Fibroblast of skin of abdomen (primary cell): ENCODE measurements around the gene CST3.
A peak's percentile ranks its signal among the peaks of the same experiment; 100 is the strongest.
"Not testable (repeated sequence)": the region's sequence is repeated elsewhere in the genome, so short reads cannot be mapped to it uniquely, and the experiment has no call there.

Experiments
- DNase-seq: peaks from one replicate; pipeline ENCODE4 v3.0.0-alpha.2; 2013

CST3 gene

DNA sequence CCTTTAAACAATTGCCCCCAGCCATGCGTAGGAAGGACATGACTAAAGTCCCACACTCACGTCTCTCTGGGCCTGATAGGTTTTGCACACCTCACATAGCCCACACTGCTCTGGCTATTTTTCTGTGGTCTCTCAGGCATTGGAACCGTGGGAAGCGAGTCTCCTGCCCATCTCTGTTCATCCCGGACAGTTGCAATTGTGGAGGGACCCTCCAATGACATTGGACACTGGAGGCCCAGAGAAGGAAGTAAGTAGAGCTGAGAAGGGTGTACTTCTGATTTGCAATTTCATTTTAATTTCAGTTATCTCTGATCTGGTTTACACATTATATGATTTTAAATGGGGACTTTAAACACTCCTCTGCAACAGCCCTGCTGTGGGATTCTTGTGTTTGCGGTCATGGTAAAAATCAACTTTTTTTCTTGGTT lies 23.3 kb upstream of the CST3 start:
- no peak for DNase-seq

- DNase-seq: peak; percentile 31
These were observed 22.5 kb upstream of the CST3 start for GRCh38 chr20:23659989-23660837.

DNA sequence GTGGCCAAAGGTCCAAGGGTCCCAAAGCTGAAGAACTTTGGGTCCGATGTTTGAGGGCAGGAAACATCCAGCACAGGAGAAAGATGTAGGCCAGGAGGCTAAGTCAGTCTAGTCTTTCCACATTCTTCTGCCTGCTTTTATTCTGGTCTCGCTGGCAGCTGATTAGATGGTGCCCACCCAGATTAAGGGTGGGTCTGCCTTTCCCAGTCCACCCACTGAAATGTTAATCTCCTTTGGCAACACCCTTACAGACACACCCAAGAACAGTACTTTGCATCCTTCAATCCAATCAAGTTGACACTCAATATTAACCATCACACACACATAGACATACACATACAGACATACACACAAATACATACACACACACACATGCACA lies 21.8 kb upstream of the CST3 start:
- DNase-seq: not testable (repeated sequence)

DNA sequence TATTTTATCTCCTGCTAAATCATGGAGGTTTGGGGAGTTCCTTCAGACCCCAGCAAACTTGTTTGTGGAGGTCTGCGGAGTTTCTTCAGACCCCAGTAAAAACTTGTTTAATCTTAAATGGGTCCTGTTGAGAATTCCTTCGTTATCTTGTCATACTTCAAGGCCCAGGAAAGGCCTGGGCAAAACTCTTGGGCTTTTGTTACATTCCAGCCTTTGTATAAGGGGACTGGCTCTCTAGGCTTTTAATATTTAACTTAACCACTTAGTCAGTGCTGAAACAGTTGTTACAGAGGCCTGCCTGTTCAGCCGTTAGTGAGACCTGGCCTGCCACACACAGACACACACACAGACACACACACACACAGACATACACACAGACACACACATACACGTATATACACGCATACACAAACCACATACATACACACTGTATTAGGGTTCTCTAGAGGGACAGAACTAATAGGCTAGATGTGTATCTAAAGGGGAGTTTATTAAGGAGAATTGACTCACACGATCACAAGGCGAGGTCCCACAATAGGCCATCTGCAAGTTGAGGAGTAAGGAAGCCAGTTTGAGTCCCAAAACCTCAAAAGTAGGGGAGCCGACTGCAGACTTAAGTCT lies 21.3 kb upstream of the CST3 start:
- DNase-seq: no peak

- no peak for DNase-seq
These were observed 20.6 kb upstream of the CST3 start for GRCh38 chr20:23658336-23658735.

DNA sequence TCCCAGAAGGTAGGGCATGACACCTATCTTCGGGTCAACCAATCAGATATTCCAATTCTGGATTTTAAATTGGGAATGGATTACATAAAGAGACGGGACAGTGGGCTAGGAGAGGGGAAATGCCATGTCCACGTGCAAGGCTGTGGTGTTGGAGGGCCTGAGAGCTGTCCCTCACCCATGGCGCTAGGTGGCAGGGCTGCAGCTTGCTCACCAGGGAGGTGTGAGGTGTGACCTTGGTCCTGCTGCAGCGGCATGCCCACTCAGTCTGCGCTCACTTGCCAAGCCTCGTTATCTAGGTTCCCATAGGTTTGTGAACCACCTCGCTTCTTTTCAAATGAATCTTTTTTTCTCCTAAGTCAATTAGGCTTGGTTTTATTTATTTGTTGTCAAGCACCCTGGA lies 19.4 kb upstream of the CST3 start:
- DNase-seq: no peak

GRCh38 chr20:23656372-23656771 lies 18.6 kb upstream of the CST3 start:
- DNase-seq: no peak

DNA sequence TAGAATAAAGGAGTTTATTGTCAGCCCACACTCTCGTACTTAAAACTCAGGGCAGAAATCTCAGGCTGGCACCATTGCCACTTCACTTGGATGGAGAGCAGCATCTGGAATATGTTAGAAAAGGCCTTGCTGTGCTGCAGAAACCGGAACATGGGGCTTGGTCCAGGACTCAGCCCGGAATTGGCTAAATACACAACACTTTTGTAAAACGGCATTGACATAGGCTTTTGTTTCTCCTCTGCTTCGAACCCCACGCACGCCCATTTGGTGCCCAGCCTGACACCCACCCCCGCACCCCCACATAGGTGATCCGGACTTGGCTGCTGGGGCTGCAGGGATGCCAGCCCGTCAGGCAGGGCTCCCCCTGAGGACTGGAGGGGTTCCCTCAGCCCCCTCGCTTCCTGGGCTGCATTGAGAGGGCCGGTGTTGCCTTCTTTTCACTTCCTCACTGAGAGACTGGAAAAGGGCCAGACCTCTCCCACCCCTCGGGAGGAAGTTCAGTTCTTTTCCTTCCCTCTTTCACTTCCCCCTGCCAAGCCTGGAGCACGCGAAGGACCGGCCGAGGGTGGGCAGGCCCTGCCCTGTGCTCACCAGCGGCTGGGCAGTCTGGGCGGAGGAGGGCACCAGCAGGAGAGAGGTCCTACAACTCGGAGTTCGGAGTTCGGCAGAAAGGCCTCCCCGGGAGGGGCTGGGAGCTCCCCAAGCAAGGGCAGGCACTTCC lies 17.9 kb upstream of the CST3 start:
- DNase-seq: no peak

- no peak for DNase-seq
These were observed 17.0 kb upstream of the CST3 start for GRCh38 chr20:23654717-23655116.

DNA sequence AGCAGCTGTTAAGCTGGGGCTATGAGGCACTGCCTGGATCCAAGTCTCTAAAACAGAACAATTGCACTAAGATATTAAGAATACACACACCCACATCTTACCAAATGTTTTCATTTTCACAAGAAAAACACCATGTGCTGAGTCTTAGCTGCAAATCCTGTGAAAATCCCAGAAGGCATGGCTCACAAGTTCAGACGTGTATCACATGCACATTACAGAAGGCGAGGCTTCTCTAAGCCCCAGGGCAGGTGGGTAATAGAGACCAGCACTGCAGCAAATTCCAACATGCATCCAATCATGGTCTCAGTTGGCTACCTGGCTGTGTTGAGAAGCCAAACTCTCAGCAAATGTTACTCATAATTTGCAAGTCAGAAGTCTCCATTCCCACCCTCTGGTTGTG lies 16.2 kb upstream of the CST3 start:
- no peak for DNase-seq

GRCh38 chr20:23653400-23653938 lies 15.7 kb upstream of the CST3 start:
- no peak for DNase-seq

- no peak for DNase-seq
These were observed 15.2 kb upstream of the CST3 start for GRCh38 chr20:23652926-23653325.

- DNase-seq: no peak
These were observed 14.6 kb upstream of the CST3 start for GRCh38 chr20:23652371-23652770.

DNA sequence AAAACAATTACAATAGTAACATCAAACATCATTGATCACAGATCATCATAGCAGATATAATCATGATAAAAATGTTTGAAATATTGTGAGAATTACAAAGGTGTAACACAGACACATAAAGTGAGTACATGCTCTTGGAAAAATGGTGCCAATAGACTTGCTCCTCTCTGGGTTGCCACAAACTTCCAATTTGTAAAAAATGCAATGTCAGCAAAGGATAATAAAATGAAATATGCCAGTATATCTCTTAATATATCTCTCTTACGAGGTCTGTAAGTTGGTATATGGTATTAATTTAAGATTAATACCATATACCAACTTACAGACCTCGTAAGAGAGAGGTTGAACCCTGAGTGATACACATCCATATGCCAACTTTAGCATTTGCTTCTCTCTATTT lies 13.4 kb upstream of the CST3 start:
- no peak for DNase-seq

DNA sequence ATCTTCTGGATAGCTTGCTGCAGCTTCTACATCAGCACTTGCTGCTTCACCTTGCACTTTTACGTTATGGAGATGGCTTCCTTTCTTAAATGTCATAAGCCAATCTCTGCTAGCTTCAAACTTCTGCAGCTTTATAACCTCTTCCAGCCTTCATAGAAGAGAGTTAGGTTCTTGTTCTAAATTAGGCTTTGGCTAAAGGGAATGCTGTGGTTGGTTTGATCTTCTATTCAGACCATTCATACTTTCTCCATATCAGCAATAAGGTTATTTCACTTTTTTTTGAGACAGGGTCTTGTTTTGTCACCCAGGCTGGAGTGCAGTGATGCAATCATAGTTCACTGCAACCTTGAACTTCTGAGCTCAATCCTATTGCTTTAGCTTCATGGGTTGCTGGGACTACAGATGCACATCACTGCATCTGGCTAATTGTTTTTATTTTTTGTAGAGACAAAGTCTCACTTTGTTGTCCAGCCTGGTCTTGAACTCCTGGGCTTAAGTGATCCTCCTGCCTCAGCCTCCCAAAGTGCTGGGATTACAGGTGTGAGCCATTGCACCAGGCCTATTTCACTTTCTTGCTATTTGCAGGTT lies 12.2 kb upstream of the CST3 start:
- no peak for DNase-seq

DNA sequence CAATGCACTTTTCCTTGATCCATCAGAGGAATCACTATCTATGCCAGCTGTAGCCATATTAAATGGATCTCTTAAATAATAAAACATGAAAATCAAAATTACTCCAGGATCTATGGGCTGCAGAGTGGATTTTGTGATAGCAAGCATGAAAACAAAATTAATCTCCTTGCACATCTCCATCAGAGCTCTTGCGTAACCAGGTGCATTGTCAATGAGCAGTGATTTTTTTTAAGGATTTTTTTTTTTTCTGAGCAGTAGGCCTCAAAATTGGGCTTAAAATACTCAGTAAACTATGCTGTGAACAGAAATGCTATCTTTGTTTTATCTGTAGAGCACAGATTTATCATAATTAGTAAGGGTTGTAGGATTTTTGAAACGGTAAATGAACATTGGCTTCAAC lies 11.5 kb upstream of the CST3 start:
- no peak for DNase-seq

DNA sequence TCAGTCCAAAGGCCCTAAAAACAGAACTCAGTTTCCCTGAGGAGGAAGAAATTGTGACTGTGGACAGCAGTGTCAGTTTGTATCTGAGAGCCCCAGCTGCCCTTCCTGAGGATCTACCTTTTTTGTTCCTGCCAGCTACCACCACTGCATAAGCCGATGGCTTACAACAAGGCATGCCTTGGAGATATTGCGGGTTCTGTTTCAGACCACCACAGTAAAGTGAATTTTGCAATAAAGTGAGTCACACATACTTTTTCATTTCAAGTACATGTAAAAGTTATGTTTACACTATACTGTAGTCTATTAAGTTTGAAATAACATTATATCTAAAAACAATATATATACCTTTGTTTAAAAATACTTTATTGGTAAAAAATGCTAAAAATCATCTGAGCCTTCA lies 9.6 kb upstream of the CST3 start:
- DNase-seq: no peak

DNA sequence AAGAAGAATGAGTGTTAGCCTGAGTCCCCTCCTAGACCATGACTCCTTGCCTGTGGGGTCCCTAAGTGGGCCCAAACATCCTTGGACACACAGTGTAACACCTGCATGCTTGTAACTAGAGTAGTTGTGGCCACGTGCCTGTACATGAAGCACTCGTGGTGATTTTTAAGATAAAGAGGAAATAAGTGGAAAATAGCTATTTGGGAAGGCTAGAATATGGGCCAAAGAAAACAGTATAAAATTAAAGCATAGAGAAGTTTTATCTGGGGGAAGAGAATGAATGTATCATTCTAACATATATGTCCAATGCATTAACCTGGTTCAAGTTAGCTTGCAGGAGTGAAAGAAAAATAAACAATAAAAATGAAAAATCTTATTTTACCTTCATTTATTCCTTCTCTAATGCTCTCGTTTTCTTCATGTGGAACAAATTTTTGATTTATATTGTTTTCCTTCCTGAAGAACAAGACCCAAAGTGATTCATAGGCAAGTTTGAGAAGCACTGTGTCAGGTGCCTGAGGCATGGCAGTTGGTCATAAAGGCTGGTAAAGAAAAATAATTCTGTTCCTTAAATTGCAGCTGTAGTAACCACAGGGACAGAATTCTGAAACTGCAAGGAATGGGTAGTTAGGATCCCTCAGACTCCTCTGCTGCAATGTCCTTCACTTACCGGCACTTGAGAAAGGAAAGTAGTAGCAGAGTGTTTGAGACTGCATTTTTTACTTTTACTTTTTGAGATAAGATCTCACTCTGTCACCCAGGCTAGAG lies 8.5 kb upstream of the CST3 start:
- no peak for DNase-seq

DNA sequence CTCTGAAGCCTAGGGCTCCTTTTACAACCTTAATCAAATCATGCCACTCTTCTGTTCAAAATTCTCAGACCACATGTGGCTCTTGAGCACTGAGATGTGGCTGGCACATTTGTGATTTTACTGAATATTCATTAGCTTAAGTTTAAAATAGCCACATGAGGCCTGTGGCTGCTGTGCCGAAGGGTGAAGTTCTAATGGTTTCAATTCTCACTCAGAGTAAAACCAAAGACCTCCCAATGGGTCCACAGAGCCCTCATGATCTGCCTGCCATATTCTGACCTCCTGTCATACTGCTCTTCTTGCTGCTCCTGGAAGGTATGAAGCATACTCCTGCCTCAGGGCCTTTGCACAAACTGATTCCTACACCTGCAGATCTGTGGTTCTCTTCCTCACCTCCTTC lies 7.8 kb upstream of the CST3 start:
- no peak for DNase-seq

DNA sequence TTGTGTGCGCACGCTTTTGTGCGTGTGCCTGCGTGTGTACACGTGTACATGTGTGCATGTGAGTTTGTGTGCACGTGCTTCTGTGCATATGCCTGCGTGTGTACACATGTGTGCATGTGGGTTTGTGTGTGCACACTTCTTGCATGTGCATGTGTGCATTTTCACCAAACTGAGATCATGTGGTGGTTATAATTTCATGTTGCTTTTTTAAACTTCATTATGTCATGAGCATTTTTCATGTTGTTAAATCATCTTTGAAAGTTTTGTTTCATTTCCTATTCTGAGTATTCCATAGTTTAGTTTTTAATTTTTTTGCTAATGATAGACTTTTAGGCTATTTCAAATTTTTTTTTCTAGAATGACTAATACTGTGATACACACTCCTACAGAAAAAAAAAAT lies 6.4 kb upstream of the CST3 start:
- no peak for DNase-seq

- DNase-seq: no peak
These were observed 5.9 kb upstream of the CST3 start for GRCh38 chr20:23643659-23644058.
